Lower leg skin (tissue), 3 donors: ENCODE results near the gene DBNL.

ENCODE experiments used
- POLR2A ChIP-seq, 2 donors: fragments of 450-650 bp; IDR thresholded peaks; one replicate each; pipeline ENCODE4 v1.6.1; 2016 to 2017; ENCODE audit warnings: antibody characterized with exemption in 2 of 2, mild to moderate bottlenecking in 1 of 2, moderate library complexity in 1 of 2
- TF ChIP-seq, protein P1 (sequence below), 3 donors: fragments of 450-650 bp; IDR thresholded peaks; one replicate each; pipeline ENCODE4 v1.5.1; 2016; ENCODE audit warnings: antibody characterized with exemption in 3 of 3, mild to moderate bottlenecking in 3 of 3, moderate library complexity in 2 of 3

DNA sequence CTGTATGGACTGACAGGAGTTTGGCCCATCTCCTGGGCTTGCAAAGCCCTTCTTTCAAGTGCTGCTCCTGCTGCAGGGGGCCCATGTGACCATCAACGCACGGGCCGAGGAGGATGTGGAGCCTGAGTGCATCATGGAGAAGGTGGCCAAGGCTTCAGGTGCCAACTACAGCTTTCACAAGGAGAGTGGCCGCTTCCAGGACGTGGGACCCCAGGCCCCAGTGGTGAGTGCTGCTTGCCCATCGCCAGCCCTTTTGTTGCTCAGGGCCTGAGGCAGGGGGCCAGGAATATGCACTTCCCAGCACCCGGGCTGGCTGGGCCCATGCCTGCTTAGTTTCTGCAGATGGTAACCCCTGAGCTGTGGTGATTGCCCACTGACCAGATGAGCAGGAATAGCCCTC is 12.2 kb downstream of the DBNL start:
- TF ChIP-seq, protein P1, sequence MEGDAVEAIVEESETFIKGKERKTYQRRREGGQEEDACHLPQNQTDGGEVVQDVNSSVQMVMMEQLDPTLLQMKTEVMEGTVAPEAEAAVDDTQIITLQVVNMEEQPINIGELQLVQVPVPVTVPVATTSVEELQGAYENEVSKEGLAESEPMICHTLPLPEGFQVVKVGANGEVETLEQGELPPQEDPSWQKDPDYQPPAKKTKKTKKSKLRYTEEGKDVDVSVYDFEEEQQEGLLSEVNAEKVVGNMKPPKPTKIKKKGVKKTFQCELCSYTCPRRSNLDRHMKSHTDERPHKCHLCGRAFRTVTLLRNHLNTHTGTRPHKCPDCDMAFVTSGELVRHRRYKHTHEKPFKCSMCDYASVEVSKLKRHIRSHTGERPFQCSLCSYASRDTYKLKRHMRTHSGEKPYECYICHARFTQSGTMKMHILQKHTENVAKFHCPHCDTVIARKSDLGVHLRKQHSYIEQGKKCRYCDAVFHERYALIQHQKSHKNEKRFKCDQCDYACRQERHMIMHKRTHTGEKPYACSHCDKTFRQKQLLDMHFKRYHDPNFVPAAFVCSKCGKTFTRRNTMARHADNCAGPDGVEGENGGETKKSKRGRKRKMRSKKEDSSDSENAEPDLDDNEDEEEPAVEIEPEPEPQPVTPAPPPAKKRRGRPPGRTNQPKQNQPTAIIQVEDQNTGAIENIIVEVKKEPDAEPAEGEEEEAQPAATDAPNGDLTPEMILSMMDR (IDR thresholded peaks at IDR 0.05): no peak
- TF ChIP-seq POLR2A (IDR thresholded peaks at IDR 0.05): no peak
